GM19238 (cell line): Measurements from ENCODE around the gene UCHL5.

Experiments
- DNase-seq: peaks from one replicate; pipeline ENCODE4 v3.0.0; 2011; ENCODE audit warnings: low spot score; ENCODE audit not compliant: insufficient read length

UCHL5 gene

DNA sequence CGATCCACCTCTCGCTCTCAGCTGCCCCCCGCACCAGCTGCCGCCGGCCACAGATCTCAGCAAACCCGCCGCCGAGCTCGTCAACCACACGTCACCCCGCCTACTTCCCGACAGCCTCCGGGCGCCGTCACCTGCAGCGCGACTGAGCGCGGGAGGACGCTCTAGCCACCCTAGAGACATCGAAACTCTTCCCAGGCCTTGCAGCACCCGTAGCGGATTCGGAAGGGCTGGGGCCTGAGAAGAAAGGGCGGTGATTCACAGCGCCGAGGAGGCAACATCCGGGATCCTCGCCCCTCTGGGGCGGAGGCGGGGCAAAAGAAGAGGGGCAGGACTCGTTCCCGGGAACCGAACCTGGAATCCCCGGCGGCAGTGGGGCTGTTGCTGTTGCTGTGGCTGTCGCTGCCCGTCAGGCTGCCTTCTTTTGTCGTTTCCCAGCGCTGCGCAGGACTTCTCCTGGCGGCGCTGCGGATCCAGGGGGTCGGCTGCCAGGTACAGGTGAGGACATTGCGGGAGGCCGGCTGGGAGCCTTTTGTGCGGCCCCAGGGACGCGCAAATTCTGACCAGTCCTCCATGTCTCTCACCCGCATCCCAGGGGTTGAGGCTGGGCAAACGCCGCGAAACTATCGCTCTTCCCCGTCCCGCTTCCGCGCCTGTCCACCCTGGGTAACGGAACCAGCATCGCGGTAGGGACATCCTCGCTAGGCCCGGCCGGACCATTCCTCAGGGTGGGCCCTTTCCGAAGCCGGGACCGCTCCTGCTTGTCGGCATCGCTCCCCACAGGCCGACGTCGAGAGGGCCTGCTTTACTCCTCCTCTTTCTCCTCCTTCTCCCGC, at the start of gene UCHL5, which contains the start of gene RO60:
Gene UCHL5 (minus strand): TSS at position 79 of the 833 bp plus-strand sequence. CDS start 100 bp downstream, outside the sequence.
Gene RO60 (plus strand): TSS at position 331 of the 833 bp plus-strand sequence. CDS start 9,443 bp downstream, outside the sequence.
- DNase-seq: peak; percentile 69

GRCh38 chr1:193108471-193108870, 49.3 kb upstream of the UCHL5 start:
- no peak for DNase-seq

DNA sequence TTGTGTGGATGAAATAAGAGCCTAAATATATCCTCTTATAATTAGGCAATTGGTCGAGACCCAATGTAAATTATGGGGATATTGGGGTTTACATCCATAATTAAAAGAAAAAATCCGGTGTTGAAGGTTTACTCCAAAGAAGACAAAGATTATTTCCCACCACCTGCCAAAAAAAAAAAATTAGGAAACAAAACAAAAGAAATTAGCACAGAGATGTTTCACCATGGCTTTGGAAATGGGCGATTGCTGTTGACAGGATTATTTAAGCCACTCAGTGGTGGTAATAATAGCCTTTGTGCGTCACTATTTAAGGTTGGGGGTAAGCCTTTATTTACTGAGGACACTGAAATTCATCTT, 46.6 kb upstream of the UCHL5 start:
- DNase-seq: no peak

DNA sequence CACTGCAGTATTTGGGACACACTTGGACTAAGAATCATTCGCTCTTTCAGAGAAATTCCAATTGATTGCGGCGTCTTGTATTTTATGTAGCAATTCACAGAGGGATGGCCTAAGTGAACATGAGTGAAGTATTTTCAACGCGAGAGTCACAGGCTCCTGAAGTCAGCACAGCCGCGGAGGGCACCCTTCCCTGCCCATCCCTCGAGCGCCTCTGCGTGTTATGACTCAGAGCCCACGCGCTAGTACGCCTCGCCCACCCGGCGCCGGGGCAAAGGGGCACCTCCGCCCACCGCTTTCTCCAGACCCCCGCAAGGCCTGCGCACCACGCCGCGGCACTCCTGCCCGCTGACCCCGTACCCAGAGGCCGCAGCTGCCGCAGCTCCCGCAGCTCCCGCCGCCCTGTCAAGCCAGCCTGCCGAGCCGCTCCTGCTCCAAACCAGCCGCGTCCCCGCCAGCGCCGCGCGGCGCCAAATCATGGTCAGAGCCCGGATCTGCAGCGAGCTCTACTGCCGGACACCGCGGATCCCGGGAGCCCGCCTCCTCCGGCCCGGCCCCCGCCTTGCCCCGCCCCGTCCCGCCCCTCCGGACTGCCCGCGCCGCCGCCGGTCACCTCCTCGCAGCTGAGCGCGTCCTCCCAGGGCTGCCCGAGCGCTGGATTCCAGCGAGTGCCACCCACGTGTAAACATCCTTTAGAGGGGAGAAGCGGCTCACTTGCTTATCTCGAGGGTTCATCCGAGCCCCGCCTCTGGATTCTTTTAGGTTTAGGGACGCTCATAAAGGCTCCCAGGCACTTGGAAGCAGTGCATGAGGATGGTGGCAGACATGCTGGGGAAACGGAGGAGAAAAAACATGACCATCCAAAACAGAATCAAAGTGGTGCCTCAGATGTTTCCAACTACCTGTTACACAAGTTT, 46.0 kb upstream of the UCHL5 start, which contains the start of gene GLRX2:
Gene GLRX2 (minus strand): TSS at position 508 of the 914 bp plus-strand sequence. CDS start 32 bp downstream, at position 476.
- DNase-seq: peak; percentile 82

- peak; percentile 42 for DNase-seq
These were observed 45.3 kb upstream of the UCHL5 start for GRCh38 chr1:193104502-193104906.

DNA sequence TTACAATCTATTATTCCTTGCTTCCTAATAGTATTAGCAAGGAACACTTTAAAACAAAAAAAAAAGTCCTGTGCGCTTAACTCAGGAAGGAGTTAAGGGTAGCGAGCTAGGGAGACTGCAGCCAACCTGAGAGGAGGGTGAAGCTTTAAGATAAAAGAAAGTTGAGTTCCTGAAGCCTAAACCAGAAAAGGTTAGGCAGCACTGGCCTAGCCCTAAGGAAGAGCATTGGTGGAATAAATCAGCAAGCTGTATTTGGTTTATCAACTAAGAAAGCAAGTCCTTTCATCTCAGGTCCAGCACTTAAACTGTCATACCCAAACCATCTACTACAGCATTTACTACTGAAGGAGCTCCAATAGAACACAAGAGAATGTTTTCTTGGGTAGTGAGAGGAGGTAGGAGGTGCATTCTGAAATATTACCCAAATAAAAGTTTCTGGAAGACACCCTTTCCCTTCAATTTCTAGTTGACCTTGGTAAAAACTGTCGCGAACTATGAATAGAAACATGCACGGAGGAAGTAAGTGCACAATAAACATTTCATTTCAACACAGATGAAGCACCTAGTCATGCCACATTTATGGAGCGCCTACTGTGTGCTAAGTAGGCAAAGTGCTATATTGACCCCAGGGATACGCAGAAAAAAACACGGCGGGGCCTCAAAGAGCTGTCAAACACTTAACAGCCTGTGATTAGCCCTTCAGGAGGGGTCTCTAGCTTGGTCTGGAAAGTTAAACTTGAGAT, 44.8 kb upstream of the UCHL5 start:
- no peak for DNase-seq

GRCh38 chr1:193102662-193103061, 43.5 kb upstream of the UCHL5 start:
- DNase-seq: no peak

- DNase-seq: no peak
These were observed 35.0 kb upstream of the UCHL5 start for GRCh38 chr1:193094112-193094511.

GRCh38 chr1:193090865-193091264, 31.7 kb upstream of the UCHL5 start:
- DNase-seq: no peak

DNA sequence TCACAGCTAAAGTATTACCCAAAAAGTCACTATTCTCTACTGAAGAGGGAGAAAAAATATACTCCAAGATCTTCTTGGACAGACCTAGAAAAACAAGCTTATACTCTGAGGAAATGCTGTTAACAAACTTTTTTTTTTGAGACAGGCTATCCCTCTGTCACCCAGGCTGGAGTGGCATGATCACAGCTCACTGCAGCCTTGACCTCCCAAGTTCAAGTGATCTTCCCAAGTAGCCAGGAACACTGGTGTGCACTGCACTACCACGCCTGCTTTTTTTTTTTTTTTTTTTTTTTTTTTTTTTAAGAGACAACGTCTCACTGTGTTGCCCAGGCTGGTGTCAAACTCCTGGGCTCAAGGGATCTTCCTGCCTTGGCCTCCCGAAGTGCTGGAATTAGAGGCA, 28.7 kb upstream of the UCHL5 start:
- DNase-seq: no peak

DNA sequence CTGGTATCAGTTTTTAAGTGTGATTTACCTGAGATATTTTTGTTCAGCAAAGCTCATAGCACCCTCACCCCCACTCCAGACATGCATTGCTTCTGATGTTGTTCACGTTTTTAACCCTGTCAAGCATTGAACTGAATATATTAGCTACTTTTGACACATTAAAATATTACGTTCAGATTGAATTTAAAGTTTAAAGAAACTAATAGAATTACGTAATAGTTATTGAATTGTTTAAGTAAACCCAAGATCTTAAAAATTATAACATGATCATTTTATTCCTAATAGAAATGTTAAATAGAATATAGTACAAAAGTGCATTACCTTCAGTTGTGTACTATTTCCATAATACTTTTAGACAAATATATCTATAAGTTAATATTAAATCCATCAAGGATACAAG, 27.2 kb upstream of the UCHL5 start:
- DNase-seq: no peak

DNA sequence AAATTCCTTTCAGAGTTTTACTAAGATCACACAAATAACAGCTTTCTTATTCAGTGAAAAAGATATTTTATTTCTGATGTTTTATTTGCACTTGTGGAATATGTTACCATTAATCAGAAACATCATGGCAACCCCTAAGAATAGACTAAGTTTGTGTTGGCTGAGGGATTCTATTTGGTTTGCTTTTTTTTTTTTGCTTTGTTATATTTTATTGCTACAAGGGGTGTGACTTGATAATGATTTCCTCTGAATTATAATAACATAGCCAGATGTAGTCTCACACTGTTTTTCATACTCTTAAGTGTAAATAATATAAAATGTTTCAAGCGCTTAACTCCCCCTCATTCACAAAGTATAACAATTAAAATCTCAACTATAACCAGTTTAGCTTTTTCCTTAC, 26.1 kb upstream of the UCHL5 start:
- no peak for DNase-seq

GRCh38 chr1:193083365-193084088, 24.4 kb upstream of the UCHL5 start:
- DNase-seq: no peak

GRCh38 chr1:193079187-193079586, 20.0 kb upstream of the UCHL5 start:
- no peak for DNase-seq

- no peak for DNase-seq
These were observed 18.8 kb upstream of the UCHL5 start for GRCh38 chr1:193077991-193078390.

- no peak for DNase-seq
These were observed 11.8 kb upstream of the UCHL5 start for GRCh38 chr1:193070942-193071341.

DNA sequence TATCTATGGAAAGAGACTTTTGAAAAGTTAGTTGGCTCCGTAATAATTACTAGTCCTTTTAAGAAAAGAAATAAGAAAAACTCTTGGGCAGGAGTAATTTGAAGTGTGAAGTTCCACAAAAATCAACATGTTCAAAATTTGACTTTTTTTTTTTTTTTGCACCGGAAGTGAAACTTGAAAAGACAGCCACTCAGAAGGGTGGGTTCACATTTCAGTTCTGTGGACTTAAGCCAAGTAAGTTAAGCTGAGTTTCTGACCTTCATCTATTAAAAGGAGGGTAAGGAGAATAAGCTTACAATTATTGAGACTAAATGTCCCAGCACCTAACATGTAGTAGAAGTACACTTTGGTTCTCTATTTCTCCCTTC, 11.2 kb upstream of the UCHL5 start:
- no peak for DNase-seq

GRCh38 chr1:193069748-193070385, 10.7 kb upstream of the UCHL5 start:
- no peak for DNase-seq

DNA sequence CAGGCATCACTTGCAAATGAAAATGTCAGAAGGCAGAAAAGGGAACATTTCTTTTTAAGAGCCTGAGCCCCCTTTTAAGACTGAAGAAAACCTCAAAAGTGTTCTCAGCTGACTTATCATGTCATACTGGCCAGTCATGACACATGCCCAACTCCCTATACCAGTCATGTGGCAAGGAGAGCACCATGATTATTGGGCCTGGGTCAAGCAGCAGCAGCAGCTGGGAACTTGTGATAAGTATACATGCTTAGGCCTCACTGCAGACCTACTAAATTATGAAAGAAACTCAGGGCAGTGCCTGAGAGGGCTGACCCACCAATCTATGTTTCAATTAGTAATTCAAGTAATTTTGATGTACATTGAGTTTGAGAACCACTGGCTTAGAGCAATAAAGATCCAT, 8.9 kb upstream of the UCHL5 start:
- no peak for DNase-seq

- DNase-seq: no peak
These were observed 7.4 kb upstream of the UCHL5 start for GRCh38 chr1:193066606-193067005.
